Activated CD4-positive, alpha-beta T cell treated with anti-CD3 and anti-CD28 coated beads, Interleukin-2, amount 50 U/mL, for 24 hours (primary cell): Measurements from ENCODE around the gene KLHL33.

Source experiments
- DNase-seq, 2 donors: peaks; one replicate each; pipeline ENCODE4 v3.0.0-alpha.2; 2020; ENCODE audit warnings: low read depth in 1 of 2, low spot score in 1 of 2

Gene KLHL33

GRCh38 chr14:20435582-20436362, at the start of gene KLHL33:
TSS of gene KLHL33 (minus strand) at chr14:20436166. CDS start at chr14:20435811, 355 bp downstream.
- no peak for DNase-seq

- DNase-seq: no peak
Observed at GRCh38 chr14:20482382-20482781, 46.4 kb upstream of the KLHL33 start.

- DNase-seq: no peak
Observed at GRCh38 chr14:20478894-20479293, 42.9 kb upstream of the KLHL33 start.

- DNase-seq: no peak
Observed at GRCh38 chr14:20477211-20477876, 41.4 kb upstream of the KLHL33 start.

- DNase-seq: no peak
Observed at GRCh38 chr14:20476776-20477175, 40.8 kb upstream of the KLHL33 start.

GRCh38 chr14:20472536-20473169, 36.7 kb upstream of the KLHL33 start:
- DNase-seq: no peak

- DNase-seq: no peak
Observed at GRCh38 chr14:20470603-20470901, 34.6 kb upstream of the KLHL33 start.

- peak; percentile 40 to 75 for DNase-seq
Observed at GRCh38 chr14:20469890-20470602, 34.1 kb upstream of the KLHL33 start.

GRCh38 chr14:20469242-20469889, 33.4 kb upstream of the KLHL33 start, which contains the start of gene PNP:
TSS of gene PNP (plus strand) at chr14:20469406. CDS start at chr14:20469525, 119 bp downstream.
- DNase-seq: peak; percentile 82 to 89

GRCh38 chr14:20468764-20469241, 32.8 kb upstream of the KLHL33 start:
- no peak for DNase-seq

GRCh38 chr14:20461225-20462141, 25.5 kb upstream of the KLHL33 start, which contains the start of gene PIP4P1:
TSS of gene PIP4P1 (minus strand) at chr14:20461434. CDS start at chr14:20461325, 109 bp downstream.
- peak; percentile 93 to 98 for DNase-seq

GRCh38 chr14:20460458-20461224, 24.7 kb upstream of the KLHL33 start:
- peak in 1 of 2 donors; percentile 17 for DNase-seq

GRCh38 chr14:20458031-20458789, 22.2 kb upstream of the KLHL33 start:
- no peak for DNase-seq

GRCh38 chr14:20456971-20457370, 21.0 kb upstream of the KLHL33 start:
- DNase-seq: no peak

- DNase-seq: no peak
Observed at GRCh38 chr14:20455355-20456300, 19.7 kb upstream of the KLHL33 start.

- DNase-seq: peak; percentile 90 to 98
Observed at GRCh38 chr14:20454516-20455354, 18.8 kb upstream of the KLHL33 start, which contains the start of the genes APEX1 and OSGEP. TSS of gene APEX1 (plus strand) at chr14:20455226. CDS start at chr14:20455646, 420 bp downstream. TSS of gene OSGEP (minus strand) at chr14:20454812. CDS start at chr14:20454683, 129 bp downstream.
